ENCODE data around the gene SLC38A5. TPM values are rescaled to one million over a fixed set of nuclear protein-coding genes. Genes with fewer than 3 reads are reported as not detected.

SLC38A5 gene
- total and polyA plus RNA-seq, 9 of the 15 experiments (the other 6 are each of a cell fraction or from before 2014, with no cell fraction given): 9.3 to 228 (median 142) TPM

- TF ChIP-seq HNRNPL (IDR thresholded peaks at IDR 0.05; ENCODE audit: low read depth, low read length) (no peak), ZBTB8A (IDR thresholded peaks at IDR 0.05; ENCODE audit: partially characterized antibody) (no peak), SPI1 (IDR thresholded peaks at IDR 0.05; ENCODE audit: borderline replicate concordance, low read depth, low read length) (no peak), CREM (IDR thresholded peaks at IDR 0.05; ENCODE audit: low read depth) (peak; percentile 98), TSHZ1 (CRISPR knock-in tag; IDR thresholded peaks at IDR 0.05) (no peak), MEIS2 (IDR thresholded peaks at IDR 0.05; ENCODE audit: partially characterized antibody) (no peak), GMEB1 (CRISPR knock-in tag; IDR thresholded peaks at IDR 0.05) (peak; percentile 96), E2F5 (CRISPR knock-in tag; IDR thresholded peaks at IDR 0.05) (no peak), BHLHE40 (IDR thresholded peaks at IDR 0.05; ENCODE audit: low read length) (peak; percentile 86), NRF1 (conservative IDR thresholded peaks at IDR 0.05 in 1 of 2, IDR thresholded peaks at IDR 0.05 in 1 of 2) (peak; percentile 81 to 84), ZNF274 (IDR thresholded peaks at IDR 0.05; ENCODE audit: borderline replicate concordance, low read depth, low read length) (no peak), POLR3G (IDR thresholded peaks at IDR 0.05; ENCODE audit: extremely low read depth, insufficient read length, insufficient replicate concordance) (no peak), ZNF561 (CRISPR knock-in tag; conservative IDR thresholded peaks at IDR 0.05) (no peak), RERE (CRISPR knock-in tag; IDR thresholded peaks at IDR 0.05; ENCODE audit: borderline replicate concordance) (no peak), HNRNPK (IDR thresholded peaks at IDR 0.05; ENCODE audit: low read depth, low read length, poor library complexity, severe bottlenecking) (no peak), MECOM (CRISPR knock-in tag; IDR thresholded peaks at IDR 0.05) (no peak)
These were observed 5.9 kb upstream of the SLC38A5 start, which contains the start of gene FTSJ1 (continued) for GRCh38 chrX:48475774-48476577.

Measured in K562 (cell line).